ENCODE measurements around the gene KCNQ4.

The KCNQ4 gene

DNA sequence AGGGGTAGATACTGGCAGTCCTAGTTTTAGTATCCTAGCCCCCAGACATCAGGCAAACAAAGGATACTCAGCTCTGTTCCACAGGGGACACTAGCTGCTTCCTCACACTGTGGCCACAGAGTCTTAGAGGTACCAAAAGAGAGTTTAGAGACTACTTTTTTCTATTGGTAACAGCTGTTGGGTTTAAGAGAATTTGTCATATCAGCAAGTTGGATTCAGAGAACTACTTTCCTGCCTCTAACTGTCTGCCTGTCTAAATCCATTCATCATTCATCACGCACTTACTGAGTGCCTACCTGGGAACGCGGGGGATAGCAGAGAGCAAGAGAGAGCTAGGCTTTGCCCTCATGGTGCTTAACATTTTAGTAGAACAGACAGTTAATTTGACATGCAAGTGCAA, 27.1 kb upstream of the KCNQ4 start:
- no peak for DNase-seq

- DNase-seq: no peak
These were observed 26.5 kb upstream of the KCNQ4 start for GRCh38 chr1:40757084-40757483.

DNA sequence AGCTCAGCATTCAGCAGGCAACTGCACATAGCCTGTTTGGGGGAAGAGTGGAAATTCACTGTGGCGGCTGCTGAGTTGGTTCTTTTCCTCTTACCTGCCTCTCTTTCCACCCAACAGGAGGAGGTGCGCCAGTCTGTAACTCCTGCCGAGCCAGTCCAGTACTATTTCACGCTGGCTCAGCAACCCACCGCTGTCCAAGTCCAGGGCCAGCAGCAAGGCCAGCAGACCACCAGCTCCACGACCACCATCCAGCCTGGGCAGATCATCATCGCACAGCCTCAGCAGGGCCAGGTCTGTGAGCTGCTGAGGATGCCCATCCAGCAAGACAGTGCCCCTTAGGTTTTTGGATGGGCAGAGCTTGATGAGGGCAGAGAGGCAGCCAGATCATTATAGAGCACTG, 25.6 kb upstream of the KCNQ4 start:
- DNase-seq: no peak

- DNase-seq: no peak
These were observed 24.8 kb upstream of the KCNQ4 start for GRCh38 chr1:40758578-40759343.

DNA sequence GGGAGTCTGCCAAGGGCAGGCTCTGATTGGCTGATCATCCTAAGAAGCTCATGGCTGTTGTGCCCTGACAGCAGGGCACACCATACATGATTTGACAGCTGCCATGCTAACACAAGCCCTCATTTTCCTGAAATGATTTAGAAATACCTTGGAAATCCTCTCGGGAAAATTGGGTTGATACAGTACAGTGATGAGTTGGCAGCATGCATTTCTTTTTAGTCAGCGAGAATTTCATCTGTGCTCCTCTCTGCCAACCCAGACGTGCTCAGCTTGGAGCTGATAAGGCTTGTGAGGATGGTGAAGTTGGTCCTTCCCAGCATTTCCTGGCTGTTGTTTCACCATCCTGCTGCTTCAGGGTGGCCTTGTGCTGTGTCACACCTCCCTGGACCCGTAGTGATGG, 22.6 kb upstream of the KCNQ4 start:
- DNase-seq: no peak

- no peak for DNase-seq
These were observed 21.3 kb upstream of the KCNQ4 start for GRCh38 chr1:40762144-40762923.

GRCh38 chr1:40763742-40764532, 19.6 kb upstream of the KCNQ4 start:
- no peak for DNase-seq

DNA sequence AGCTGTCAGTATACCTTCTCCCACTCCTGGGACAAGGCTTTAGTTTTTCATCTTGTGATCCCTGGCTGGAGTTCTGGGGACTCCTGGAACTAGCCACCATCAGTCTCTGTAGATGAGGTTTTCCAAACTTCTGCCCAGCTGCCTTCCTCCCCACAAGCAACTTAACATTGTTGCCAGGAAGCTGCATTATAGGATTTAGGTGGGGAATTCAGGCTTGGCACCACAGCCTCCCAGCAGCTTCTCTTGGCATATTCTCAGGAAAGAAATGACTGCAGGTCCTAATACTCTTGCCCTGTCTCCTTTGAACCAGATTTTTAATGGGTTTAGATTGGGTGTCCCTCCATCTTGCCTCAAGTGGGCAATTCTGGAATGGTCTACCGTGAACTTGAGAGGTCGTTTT, 18.6 kb upstream of the KCNQ4 start:
- DNase-seq: no peak

- DNase-seq: no peak
These were observed 17.6 kb upstream of the KCNQ4 start for GRCh38 chr1:40766017-40766416.

GRCh38 chr1:40766560-40766959, 17.0 kb upstream of the KCNQ4 start:
- DNase-seq: no peak

DNA sequence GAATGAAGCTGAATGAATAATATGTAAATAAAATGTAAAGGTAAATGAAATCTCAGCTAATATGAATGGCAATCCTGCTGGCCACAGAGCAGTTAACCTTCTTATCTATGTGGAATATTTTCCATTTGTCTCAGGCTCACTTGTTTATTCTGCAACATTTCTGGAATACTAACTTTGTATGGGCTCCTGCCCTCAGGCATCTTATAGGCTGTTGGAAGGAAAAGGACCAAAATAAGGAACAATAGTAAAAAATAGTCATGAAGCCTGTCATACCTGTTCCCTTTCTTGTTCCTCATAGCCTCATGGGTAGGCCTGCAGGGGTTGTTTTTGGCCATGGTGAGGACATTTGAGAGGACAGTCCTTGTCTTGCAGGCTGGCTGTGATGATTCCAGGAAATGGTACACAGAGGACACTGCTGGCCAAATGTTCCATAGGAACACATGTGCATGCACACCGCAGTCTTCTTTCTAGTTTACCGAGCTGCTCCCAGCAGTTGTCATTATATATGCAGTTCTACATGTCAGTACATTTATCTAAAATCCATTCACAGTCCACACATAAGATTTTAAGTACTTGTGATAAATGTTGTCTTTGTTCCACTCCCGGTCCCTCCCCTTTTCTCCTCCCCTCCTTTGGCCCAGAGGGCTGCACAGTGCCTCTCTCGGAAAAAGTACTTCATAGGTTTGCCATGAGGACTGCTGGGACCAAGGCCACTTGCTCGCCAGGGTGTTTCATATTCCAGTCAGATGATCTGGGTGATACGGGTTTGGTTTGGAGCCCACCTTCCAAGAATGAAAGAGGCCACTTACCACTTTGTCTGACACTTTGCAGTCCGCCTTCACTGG, 15.2 kb upstream of the KCNQ4 start:
- DNase-seq: no peak

GRCh38 chr1:40769815-40770214, 13.8 kb upstream of the KCNQ4 start:
- no peak for DNase-seq

DNA sequence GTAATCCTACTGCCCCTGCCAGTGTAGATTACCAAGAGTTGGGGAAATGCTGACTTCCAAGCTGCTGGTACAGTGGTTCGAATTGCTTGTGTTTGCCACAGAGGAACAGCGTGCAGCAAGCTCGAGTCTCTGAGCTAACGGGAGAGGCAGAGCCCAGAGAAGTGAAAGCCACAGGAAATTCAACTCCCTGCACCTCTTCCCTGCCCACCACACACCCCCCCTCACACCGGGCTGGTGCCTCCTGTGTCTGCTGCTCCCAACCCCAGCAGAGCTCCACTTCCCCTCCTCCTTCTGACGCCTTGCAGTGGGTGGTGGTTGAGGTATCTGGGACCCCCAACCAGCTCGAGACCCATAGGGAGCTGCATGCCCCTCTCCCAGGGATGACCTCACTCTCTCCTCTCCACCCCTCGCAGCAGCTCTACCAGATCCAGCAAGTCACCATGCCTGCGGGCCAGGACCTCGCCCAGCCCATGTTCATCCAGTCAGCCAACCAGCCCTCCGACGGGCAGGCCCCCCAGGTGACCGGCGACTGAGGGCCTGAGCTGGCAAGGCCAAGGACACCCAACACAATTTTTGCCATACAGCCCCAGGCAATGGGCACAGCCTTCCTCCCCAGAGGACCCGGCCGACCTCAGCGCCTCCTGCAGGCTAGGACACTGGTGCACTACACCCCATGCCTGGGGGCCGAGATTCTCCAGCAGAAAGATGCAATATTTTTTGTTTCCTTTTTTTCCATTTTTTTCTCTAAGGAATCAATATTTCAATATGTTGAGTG, 13.1 kb upstream of the KCNQ4 start:
- DNase-seq: no peak

GRCh38 chr1:40772146-40772955, 11.2 kb upstream of the KCNQ4 start:
- DNase-seq: no peak

- DNase-seq: no peak
These were observed 9.8 kb upstream of the KCNQ4 start for GRCh38 chr1:40773748-40774265.

DNA sequence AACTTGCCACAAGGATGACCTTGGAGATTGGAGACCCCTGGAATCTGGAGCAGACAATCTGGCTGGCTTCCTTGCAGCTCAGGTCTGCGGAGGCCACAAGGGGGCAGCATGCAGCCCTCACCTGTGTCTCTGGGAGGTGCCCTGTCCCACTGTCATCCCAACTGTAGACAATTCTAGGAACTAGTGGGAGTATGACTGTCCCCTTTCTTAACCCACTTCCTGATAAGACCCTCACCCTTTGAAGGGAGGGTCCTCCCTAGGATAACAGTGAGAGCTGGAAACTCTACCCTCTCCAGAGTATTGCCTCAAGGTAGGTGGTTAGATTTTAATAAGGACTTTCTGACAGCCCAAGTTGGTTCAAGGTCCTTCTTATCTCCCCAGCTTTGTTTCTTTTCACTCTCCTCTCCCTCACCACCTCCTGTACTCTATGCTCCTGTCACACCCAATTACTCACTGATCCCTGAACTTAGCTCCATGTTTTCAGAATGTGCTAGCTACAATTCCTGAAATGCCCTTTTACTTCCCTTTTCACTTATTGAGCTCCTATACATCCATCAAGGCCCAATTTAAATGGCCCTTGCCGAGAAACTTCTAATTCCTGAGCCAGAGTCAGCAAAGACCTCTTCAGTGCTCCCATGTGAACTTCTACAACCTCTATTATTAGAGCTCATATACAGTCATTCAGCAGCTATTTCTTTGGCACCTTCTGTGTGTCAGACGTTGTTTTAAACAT, 9.2 kb upstream of the KCNQ4 start:
- DNase-seq: peak; percentile 71

DNA sequence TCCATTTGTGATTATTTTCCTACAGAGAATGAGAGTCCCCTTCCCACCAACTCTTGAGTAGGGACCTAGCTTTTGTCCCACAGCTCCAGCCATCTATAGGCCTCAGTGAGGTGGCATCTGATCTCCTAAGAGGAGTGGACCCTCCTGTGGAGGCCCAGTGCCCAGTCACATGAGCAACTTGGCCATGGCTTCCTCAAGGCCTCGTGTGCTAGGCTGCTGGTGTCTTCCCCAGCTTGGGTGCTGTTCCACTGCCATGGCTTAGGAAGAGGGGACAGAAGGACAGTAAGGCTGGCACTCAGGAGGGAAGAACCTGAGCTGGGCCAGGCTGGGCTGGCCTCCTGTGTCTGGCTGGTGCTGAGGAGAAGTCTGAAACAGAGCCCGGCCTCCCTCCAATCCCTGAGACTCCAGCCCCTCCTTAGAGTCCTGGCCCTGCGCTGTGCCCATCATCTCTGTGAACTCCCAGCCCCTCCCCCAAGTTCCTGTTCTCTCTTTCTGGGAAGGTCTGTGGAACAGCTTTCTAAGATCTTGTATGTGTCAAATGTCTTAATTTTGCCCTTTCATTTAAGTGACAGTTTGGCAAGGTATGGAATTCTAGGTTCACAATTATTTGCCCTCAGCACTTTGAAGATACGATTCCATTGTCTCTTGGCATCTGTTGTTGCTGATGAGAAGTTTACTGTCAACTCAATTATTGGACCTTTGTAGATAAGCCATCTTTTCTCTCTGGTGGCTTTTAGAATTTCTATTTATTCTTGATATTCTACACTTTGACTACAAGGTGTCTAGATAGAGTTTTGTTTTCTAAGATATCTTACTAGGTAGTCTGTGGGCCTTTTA, 7.1 kb upstream of the KCNQ4 start:
- no peak for DNase-seq

DNA sequence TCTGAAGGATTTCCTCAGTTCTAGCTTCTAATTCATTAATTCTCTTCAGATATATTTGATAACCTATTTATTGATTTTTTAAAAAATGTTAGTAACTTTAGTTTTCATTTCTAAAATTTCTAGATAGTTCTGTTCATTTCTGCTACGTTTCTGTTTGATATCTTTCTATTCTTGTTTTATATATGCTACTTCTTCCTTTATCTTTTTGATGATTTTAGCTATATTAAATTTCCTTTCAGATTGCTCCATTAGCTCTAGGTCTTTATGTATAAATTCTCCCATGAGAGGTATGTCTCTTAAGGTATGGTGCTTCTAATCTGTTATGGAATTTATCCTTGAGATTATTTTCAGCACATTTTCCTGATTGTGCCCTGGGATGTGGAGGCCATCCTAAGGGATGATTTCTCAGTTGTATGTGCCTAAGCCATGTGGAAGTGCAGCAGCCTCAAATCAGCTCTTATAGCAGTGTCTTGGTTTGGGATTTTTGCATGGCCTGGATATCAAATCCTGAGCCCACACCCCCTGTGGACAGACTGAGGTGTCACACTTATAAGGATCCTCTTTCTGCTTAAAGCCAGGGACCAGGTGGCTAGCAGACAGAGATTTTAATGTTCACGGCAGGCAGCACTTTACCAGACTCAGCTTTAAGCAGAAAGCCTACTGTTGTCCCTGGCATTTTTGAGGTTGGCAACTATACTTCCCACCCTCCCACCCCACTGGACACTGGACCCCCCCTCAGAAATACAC, 6.2 kb upstream of the KCNQ4 start:
- no peak for DNase-seq

Measured in stimulated activated CD4-positive, alpha-beta T cell treated with anti-CD3 and anti-CD28 coated beads, Interleukin-12 subunit alpha, Interleukin-12 subunit beta, amount 100 ng/mL, for 4 hours (primary cell).